ENCODE results near the gene ETFA.

GRCh38 chr15:76340803-76341365 lies 29.6 kb upstream of the ETFA start:
- TF ChIP-seq RORB (CRISPR knock-in tag; IDR thresholded peaks at IDR 0.05) (no peak), CTCF (IDR thresholded peaks at IDR 0.05) (no peak), NR3C1 (CRISPR knock-in tag; conservative IDR thresholded peaks at IDR 0.05; ENCODE audit: low read depth) (no peak), ZBTB43 (CRISPR knock-in tag; IDR thresholded peaks at IDR 0.05) (no peak), CREM (CRISPR knock-in tag; IDR thresholded peaks at IDR 0.05) (no peak), CREB1 (CRISPR knock-in tag; IDR thresholded peaks at IDR 0.05) (no peak), MAX (CRISPR knock-in tag; IDR thresholded peaks at IDR 0.05) (no peak)
